GM18517 (cell line): Measurements from ENCODE around the gene ZNF335.
"Not testable (repeated sequence)": the region's sequence is repeated elsewhere in the genome, so short reads cannot be mapped to it uniquely, and the experiment has no call there.

Experiments
- ATAC-seq: cut with Tn5 transposase; IDR thresholded peaks from one replicate; pipeline ENCODE4 v1.9.1; 2021; ENCODE audit warnings: mild to moderate bottlenecking, moderate library complexity; ENCODE audit not compliant: unreplicated experiment

ZNF335 gene

GRCh38 chr20:45918182-45918737 is 53.7 kb downstream of the ZNF335 start:
- no peak for ATAC-seq

DNA sequence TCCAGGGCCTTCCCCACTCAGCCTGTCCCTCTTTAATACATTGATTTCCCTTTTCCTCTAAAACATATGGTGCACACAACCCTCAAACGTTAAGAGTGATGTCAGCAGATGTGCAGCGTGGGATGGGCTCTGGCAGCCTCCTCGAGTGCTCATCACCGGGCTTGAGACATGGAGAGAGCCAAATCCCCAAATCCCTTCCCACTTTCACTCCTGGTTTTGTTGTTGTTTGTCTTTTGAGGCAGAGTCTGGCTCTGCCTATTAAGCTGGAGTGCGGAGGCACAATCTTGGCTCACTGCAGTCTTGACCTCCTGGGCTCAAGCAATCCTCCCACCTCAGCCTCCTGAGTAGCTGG is 54.2 kb downstream of the ZNF335 start:
- ATAC-seq, result no peak

- ATAC-seq, result no peak
These were observed 58.9 kb downstream of the ZNF335 start for GRCh38 chr20:45913116-45913515.

DNA sequence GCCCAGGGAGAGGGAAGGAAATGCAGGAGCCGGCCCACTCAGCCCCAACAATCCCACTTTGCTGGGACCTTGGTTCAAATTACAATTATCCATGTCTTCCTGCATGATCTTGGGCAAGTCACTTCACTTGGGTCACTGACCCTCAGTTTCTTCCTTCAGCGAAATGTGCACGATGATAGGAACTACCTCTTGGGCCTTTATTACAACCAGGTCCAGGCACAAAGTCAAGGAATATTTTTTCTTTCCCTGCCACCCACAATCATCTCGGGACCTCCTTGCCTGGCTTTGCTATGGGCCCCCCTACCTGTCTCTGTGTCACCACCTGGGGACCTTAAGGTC is 59.7 kb downstream of the ZNF335 start:
- no peak for ATAC-seq

DNA sequence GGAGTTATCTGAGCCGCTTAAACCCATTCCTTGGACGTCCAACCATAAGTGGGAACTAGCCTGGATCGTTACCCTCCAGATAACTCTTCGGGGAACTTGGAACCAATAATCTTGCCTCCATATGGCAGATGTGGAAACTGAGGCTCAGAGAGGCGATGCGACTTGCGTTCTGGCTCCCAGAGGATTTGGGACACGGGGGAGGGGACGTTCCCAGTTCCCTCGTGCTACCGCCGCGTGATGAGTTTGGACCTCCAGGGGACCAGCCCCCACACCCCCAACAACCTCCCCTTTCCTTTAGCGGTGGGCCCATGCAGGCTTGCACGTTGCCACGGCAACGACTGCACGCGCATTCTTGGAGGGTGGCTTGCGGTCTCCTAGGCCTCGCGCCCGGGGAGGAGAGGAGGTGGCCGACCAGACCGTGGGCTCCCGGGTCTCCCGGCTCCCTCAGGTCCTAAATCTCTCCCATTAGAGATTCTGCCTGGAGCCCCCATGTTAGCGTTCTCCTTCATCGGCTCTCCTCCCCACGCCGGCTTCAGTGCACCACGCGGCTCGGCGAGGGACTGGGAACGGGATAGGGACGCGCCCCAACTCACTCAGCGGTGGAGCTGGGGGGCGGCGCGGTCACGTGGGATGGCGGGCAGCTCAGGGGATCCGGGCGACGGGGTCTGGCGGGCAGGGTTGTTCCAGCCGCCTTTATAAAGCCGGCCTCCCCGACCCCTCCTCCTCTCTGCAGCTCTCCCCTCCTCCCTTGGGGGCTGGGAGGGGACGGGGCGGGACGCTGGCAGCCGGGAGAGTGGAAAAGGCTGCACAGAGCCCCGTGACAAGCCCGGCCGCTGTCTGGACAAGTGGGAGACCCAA is 60.3 kb downstream of the ZNF335 start, which contains the start of gene PLTP:
Gene PLTP (minus strand): TSS at position 670 of the 858 bp plus-strand sequence. CDS start 703 bp downstream, outside the sequence.
- no peak for ATAC-seq

GRCh38 chr20:45910670-45911485 is 61.1 kb downstream of the ZNF335 start:
- peak; percentile 83 for ATAC-seq

GRCh38 chr20:45909817-45910669 is 62.0 kb downstream of the ZNF335 start:
- ATAC-seq, result no peak

DNA sequence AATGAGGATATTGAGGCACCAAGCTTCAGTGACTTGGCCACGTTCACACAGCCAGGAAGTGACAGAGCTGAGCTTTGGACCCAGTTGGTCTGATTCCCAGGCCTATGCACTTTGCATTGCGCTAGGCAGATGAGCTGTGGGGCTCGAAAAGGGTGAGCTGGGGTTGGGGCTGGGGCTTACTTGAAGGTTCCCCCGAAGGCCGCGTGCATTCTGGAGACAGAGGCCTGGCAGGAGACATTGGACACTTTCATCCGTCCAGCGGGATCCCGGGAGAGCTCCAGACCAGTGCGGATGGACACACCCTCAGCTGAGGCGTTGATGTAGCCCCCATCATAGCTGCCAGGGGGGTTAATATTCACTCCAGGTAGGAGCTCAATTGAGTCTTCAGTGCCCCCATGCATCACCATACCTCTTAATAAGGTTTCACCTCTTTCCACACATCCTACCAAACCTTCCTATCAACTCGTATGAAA is 62.6 kb downstream of the ZNF335 start:
- no peak for ATAC-seq

- ATAC-seq, result no peak
These were observed 63.9 kb downstream of the ZNF335 start for GRCh38 chr20:45908084-45908483.

DNA sequence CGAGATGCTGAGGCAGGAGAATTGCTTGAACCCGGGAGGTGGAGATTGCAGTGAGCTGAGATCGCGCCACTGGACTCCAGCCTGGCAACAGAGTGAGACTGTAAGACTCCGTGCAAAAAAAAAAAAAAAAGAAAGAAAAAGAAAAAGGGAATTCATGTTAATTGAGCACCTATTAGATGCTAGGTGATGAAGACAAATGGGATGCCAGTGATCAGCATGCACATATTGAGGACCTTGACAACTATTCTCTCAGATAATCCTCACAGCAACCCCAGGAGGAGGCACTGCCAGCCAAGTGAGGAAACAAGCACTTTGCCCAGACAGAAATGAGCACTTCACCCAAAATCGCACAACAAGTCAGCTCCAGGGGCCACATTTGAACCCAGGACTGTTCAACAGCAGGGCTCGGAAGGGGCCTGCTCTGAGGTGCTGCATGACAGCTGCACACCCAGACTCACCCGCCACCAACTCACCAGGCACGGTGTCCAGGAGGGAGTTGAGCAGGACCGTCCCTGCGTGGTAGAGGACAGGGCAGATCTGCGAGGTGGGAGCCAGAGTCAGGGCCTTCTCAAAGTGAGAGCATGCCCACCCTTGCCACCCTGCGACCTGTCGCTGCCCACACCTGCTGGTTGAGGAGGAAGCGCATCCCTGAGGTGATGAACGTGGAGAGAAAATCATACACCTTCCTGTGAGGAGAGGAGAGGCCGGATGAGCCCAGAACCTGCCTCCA is 64.6 kb downstream of the ZNF335 start:
- no peak for ATAC-seq

GRCh38 chr20:45905505-45906079 is 66.4 kb downstream of the ZNF335 start:
- no peak for ATAC-seq

DNA sequence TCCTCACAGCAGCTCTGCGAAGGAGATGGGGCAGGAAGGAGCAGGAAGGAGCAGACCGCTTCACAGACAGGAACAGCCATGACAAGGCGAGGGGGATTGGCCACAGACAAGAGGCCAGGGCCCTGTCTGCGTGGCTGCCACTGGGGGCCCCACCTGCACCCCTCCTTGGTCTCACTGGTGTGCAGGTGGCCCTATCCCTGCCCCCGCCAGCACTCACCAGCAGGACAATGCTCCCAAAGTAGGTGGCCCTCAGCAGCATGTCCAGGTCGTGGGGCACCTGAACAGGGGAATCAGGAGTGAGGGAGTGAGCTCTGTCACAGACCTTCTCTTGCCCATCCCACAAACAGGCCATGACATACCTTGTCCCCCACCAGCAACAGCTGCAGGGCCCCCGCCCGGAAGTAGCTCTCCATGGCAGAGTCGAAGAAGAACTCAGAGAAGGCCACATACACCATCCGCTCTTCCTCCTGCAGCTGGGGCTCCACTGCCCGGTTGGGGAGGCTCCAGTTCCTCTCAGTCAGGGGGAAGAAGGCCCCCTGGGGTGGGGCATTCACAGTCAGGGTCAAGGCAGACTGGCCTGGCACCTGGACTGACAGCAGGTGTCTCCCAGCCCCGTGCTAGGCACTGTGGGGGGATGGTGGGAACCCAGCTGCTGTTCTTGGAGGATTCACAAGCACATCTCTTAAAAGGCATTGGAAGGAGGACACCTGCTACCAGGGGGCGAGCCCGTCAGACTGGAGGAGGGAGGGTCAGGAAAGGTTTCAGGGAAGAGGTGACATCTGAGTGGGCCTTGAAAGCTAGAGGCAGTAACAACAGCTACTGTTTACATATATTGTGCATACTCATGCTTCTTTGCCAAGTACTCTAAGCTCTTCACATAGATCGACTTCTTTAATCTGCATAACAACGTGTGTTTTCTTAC is 67.2 kb downstream of the ZNF335 start:
- no peak for ATAC-seq

GRCh38 chr20:45902199-45902701 is 69.8 kb downstream of the ZNF335 start:
- ATAC-seq, result no peak

DNA sequence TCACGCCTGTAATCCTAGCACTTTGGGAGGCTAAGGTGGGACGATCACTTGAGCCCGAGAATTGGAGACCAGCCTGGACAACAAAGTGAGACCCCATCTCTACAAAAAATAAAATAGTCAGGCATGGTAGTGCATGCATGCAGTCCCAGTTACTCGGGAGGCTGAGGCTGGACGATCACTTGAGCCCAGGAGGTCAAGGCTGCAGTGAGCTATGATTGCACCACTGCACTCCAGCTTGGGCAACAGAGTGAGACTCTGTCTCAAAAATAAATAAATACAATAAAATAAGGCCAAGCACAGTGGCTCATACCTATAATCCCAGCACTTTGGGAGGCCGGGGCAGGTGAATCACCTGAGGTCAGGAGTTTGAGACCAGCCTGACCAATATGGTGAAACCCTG is 70.7 kb downstream of the ZNF335 start:
- not testable (repeated sequence) for ATAC-seq

DNA sequence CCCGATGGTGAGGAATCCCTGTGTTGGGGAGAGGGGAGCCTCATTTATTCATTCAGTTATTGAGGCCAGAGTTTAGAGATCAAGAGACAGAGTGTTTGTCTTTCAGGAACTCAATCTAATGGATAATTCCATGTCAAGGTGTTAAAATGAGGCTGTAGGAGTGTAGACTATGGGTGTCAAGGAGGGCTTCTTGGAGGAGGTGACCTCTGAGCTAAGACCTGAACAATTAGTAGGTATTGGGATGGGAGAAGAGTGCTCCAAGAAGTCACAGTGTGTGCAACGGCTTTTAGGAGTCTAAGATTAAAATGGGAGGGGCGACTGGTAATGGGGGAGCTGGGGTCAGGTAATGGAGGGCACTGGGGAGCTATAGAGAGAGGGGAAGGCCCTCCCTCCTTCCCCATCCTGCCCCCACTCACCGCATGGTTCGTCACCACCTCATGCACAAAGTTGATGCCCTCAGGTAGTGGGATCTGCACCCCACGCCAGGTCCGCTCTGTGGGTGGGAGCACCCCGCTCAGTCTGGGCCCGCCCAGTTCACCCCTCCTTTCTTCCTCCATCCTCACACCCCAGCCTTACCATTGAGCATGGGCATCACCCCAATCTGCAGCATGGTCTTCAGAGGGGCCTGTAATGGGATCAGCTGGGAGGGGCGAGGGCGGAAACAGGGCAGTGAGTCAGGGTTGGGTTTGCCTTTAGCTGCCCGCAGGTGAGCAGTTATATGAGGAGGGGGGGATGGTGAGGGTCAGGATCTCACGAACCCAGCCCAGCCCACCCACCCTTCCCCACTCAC is 72.8 kb downstream of the ZNF335 start:
- ATAC-seq, result no peak
